Medulla oblongata (tissue), 1 donor: ENCODE measurements around the gene DAB2.
A peak's percentile ranks its signal among the peaks of the same experiment; 100 is the strongest.
"Not testable (repeated sequence)": the region's sequence is repeated elsewhere in the genome, so short reads cannot be mapped to it uniquely, and the experiment has no call there.

ENCODE experiments used
- DNase-seq: peaks from one replicate; pipeline ENCODE4 v3.0.0-alpha.2; 2015; ENCODE audit errors: extremely low spot score

Gene DAB2

DNA sequence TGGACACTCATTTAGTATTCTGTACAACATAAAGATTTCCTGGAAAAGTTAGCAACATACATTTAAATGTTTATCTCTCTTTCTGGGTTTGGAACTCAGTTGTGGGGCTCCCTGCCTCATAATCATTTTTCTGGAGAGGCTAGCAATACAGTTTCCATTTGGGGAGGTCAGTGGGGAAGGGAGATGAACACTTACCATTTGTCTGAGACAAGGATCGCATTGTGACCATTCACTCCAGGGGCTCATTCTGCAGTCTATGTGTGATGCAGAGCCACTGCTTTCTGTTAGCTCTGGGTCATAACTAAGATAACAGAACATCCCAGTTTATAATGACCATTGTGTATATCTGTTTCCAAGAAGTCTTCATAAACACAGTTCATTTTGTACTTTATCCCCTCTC is 82.9 kb downstream of the DAB2 start:
- DNase-seq: peak; percentile 14

DNA sequence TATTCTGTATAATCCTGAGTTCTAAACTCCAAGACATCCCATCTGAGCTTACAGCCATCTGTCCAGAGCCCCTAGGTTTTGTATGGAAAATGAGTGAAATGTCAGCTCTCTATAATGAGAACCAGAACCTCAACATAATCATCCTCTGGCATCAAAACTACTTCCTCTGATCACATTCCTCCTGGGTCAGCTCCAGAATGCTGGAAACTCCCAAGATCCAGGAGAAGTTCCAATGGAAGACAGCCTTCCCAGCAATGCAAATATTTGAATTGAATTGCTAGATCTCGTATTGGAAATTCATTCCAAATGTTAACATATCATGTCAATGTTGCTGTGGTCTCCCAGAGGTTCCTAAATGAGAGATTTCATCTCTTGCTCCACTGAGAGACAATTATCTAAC is 84.3 kb downstream of the DAB2 start:
- no peak for DNase-seq

DNA sequence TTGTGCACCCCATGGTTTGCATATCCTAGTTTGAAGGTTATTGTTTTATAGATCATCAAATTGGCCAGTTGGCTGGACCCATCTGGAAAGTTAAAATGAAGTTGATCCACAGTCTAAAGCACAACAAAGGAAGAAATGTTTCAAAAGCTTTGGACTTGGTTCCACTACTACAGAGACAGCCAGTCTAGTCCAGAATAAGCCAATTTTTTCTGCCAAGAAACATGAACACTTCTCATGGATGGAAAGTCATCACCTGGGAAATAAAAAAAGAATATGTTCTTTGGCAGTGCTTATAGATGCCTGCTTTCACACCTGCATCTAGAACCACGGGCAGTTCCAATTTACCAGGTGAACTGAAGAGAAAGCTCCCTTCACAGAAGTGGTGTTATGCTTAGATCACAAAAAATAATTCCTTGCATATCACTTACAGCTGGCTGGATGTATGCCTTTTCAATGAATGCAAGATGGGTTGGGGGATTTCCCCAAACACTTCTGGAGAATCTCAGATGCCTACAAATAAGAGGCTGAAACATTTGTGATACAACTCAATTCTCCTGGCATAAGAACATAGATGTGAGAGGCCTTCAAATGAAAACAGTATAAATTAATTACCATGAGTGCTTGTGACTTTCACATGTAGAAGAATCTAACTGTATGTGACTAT is 87.4 kb downstream of the DAB2 start:
- DNase-seq: no peak

DNA sequence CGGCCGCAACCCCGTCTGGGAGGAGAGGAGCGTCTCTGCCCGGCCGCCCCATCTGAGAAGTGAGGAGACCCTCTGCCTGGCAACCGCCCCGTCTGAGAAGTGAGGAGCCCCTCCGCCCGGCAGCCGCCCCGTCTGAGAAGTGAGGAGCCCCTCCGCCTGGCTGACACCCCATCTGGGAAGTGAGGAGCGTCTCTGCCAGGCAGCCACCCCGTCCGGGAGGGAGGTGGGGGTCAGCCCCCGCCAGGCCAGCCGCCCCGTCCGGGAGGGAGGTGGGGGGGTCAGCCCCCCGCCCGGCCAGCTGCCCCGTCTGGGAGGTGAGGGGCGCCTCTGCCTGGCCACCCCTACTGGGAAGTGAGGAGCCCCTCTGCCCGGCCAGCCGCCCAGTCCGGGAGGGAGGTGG is 90.5 kb downstream of the DAB2 start:
- DNase-seq: not testable (repeated sequence)

DNA sequence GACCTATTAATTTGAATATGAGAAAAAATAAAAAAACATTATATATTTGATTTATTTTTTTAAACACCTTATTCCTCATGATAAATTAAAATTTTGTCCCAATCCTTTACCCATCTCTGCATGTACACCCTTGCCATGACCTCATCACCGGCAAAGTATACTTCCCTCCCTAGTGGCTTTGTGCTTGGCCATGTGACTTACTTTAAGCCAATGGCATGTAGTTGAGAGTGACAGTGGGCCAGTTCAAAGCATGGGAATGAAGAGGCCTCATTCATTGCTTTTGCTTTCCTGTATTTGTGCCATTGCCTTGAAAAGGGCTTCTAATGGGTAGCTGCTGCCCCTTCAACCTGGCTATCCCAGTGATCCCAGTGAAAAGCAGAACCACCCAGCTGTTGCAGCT is 91.7 kb downstream of the DAB2 start:
- DNase-seq: no peak

DNA sequence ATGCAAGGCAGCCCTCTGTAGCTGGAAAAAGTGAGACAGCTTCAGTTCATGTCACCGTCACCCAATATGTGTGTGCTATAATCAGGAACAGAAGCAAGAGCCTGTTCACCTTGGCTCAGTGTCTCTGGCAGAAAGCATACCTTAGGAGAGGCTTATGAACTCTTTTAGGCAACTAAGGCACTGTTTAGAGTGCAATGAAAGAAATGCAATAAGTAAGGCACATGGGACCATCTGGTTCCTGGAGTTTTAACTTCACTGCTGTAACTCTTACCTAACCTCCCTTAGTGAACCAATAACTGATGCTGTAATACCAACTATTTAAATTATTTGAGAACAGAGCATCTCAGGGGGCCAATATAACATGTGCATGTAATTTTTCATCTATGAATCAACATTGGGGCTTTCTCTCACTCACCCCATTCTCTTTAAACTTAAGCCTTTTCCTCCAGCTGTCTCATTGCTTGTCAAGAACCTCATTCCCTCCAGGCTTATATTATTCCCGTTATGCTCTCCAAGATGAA is 92.9 kb downstream of the DAB2 start:
- no peak for DNase-seq

DNA sequence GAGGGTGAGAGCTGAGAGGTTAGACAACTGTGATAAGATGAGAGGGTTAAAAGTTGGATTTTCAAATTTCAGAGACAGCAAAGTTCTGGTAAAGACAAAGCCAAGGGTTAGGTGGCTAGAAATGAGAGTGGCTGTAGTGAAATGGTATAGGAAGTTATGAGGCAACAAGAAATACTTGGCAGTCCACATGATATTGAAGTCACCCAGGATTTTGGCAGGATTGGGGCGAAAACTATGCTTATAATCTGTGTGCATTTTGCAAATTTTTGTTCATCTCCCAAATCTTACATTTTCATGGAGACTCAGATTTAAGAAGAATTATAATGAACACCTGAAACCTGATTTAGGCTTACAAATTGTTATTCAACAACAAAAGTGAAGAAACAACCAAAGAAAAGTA is 96.0 kb downstream of the DAB2 start:
- no peak for DNase-seq

DNA sequence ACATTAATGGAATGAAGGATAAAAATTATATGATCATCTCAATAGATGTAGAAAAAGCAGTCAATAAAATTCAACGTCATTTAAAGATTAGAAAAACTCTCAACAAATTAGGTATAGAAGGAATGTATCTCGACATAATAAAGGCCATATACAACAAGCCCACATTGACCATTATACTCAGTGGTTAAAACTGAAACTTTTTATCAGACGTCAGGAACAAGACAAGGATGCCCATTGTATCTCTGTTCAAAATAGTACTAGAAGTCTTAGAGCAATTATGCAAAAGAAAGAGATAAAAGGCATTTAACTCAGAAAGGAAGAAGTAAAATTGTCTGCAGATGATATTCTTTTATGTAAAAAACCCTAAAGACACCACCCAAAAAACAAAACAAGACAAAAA is 101.2 kb downstream of the DAB2 start:
- no peak for DNase-seq
